ENCODE data around the gene CACNG8. TPM values are rescaled to one million over a fixed set of nuclear protein-coding genes. Genes with fewer than 3 reads are reported as not detected.

Gene CACNG8
- total RNA-seq, 4 donors from 2014 or later, result not detected

- DNase-seq, result no peak
- H3K27ac ChIP-seq, result no peak overlapping the region
- no peaks in the 10 kb centered on the region for H3K9me3 ChIP-seq
- no peak overlapping the region for H3K4me3 ChIP-seq
- 19 to 30% methylated on average over 4 to 13 of the region's 43 CpGs for WGBS, 2 donors
- peaks cover 0 to 89% (median 9%) of the 10 kb centered on the region in 4 donors for H3K27me3 ChIP-seq
- H3K4me1 ChIP-seq, result peaks cover 3 to 13% (median 5%) of the 10 kb centered on the region in 3 donors
- H3K36me3 ChIP-seq, result no peaks in the 10 kb centered on the region
- TF ChIP-seq POLR2A (IDR thresholded peaks at IDR 0.05), result no peak
- no peak for TF ChIP-seq CTCF (IDR thresholded peaks at IDR 0.05)
- intact Hi-C loops (cut with DNase I), result no loop called here
Measured at GRCh38 chr19:53992815-53993214, 30.1 kb downstream of the CACNG8 start.

- Histone ChIP-seq H3K4me3 (no peak overlapping the region), H3K27me3 (peaks cover 0 to 88% (median 9%) of the 10 kb centered on the region in 4 donors), H3K36me3 (no peaks in the 10 kb centered on the region), H3K4me1 (peaks cover 3 to 13% (median 5%) of the 10 kb centered on the region in 3 donors), H3K27ac (no peak overlapping the region), H3K9me3 (no peaks in the 10 kb centered on the region)
- TF ChIP-seq POLR2A (IDR thresholded peaks at IDR 0.05) (no peak), CTCF (IDR thresholded peaks at IDR 0.05) (no peak)
- intact Hi-C loops (cut with DNase I), result no loop called here
- WGBS, 2 donors, result 40 to 62% methylated on average over 3 of the region's 3 CpGs
- DNase-seq, result no peak
Measured at GRCh38 chr19:53993448-53993847, 30.7 kb downstream of the CACNG8 start.

GRCh38 chr19:53994811-53995210, 32.1 kb downstream of the CACNG8 start:
- H3K4me3 ChIP-seq, result no peak overlapping the region
- intact Hi-C loops (cut with DNase I), result no loop called here
- no peaks in the 10 kb centered on the region for H3K36me3 ChIP-seq
- H3K27ac ChIP-seq, result no peak overlapping the region
- DNase-seq, result no peak
- WGBS, 2 donors, result 72 to 76% methylated on average over 5 of the region's 5 CpGs
- TF ChIP-seq CTCF (IDR thresholded peaks at IDR 0.05), result no peak
- no peak for TF ChIP-seq POLR2A (IDR thresholded peaks at IDR 0.05)
- peaks cover 0 to 90% (median 9%) of the 10 kb centered on the region in 4 donors for H3K27me3 ChIP-seq
- H3K4me1 ChIP-seq, result peaks cover 3 to 13% (median 5%) of the 10 kb centered on the region in 3 donors
- no peaks in the 10 kb centered on the region for H3K9me3 ChIP-seq

- 33 to 42% methylated on average over 4 to 7 of the region's 7 CpGs for WGBS, 2 donors
- no peaks in the 10 kb centered on the region for H3K4me1 ChIP-seq
- H3K36me3 ChIP-seq, result no peaks in the 10 kb centered on the region
- no peaks in the 10 kb centered on the region for H3K9me3 ChIP-seq
- peaks cover 0 to 94% (median 0%) of the 10 kb centered on the region in 4 donors for H3K27me3 ChIP-seq
- DNase-seq, result no peak
- TF ChIP-seq CTCF (IDR thresholded peaks at IDR 0.05) (no peak), POLR2A (IDR thresholded peaks at IDR 0.05) (no peak)
- no peak overlapping the region for H3K4me3 ChIP-seq
- intact Hi-C loops (cut with DNase I), result no loop called here
- no peak overlapping the region for H3K27ac ChIP-seq
Measured at GRCh38 chr19:53998223-53998622, 35.5 kb downstream of the CACNG8 start.

GRCh38 chr19:53999694-54000093, 37.0 kb downstream of the CACNG8 start:
- DNase-seq, result no peak
- Histone ChIP-seq H3K4me1 (no peaks in the 10 kb centered on the region), H3K27ac (no peak overlapping the region), H3K27me3 (peaks cover 0 to 94% (median 0%) of the 10 kb centered on the region in 4 donors), H3K9me3 (no peaks in the 10 kb centered on the region), H3K36me3 (no peaks in the 10 kb centered on the region), H3K4me3 (no peak overlapping the region)
- WGBS, 2 donors, result 63 to 72% methylated on average over 3 to 4 of the region's 5 CpGs
- no peak for TF ChIP-seq POLR2A (IDR thresholded peaks at IDR 0.05)
- no peak for TF ChIP-seq CTCF (IDR thresholded peaks at IDR 0.05)
- intact Hi-C loops (cut with DNase I), result no loop called here
